Measurements from ENCODE around the gene ABCA10.

Gene ABCA10

GRCh38 chr17:69239611-69240600 is 11.3 kb upstream of the ABCA10 start:
- Mint-ChIP-seq H3K9me3 (no peaks in the 10 kb centered on the region), H3K4me1 (no peaks in the 10 kb centered on the region), H3K36me3 (ENCODE audit: low read depth) (peaks cover 14% of the 10 kb centered on the region), H3K27ac (no peak overlapping the region), H3K4me3 (no peak overlapping the region), H3K27me3 (no peaks in the 10 kb centered on the region)
- no peak for DNase-seq
- ATAC-seq: no peak

DNA sequence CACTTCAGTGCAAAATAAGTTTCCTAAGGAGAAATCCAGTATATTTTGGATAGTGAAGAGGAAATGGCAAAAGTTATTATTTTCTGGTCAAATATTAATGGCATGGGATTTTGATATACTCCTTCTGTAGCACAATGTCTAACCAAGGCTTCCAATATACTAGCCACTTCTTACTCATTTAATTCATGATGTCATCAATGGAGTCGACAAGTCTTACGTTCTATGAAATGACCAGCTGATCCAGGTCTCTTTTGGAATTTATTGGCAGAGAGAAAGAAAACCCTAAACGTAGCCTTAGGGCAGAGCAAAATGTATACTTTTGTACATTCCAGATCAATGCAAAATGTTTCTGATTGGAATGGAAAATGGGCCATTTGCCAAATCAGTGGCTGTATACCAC is 8.3 kb upstream of the ABCA10 start:
- Mint-ChIP-seq H3K9me3 (peaks cover 16% of the 10 kb centered on the region), H3K36me3 (ENCODE audit: low read depth) (peaks cover 13% of the 10 kb centered on the region)

DNA sequence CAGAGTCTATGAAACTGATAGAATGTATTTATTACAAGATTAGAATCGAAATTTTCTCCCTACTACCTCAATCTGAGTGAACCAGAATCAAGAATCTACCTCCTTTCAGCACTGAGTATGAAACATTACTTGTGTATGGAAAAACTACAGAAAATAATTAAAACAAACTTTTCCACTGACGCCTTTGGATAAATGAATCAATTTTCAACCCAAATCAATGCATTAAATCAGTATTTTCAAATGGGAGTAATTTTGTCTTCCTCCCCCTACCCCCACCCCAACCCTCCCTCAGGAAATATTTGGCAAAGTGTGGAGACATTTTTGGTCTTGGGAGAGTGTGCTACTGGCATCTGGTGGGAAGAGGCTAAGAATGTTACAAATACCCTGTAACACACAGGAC is 7.8 kb upstream of the ABCA10 start:
- peaks cover 20% of the 10 kb centered on the region for H3K9me3 Mint-ChIP-seq
- no peak for ATAC-seq
- H3K4me3 Mint-ChIP-seq: no peak overlapping the region
- H3K27ac Mint-ChIP-seq: no peak overlapping the region
- no peaks in the 10 kb centered on the region for H3K4me1 Mint-ChIP-seq
- no peak for DNase-seq
- peaks cover 13% of the 10 kb centered on the region for H3K36me3 Mint-ChIP-seq (ENCODE audit: low read depth)
- peaks cover 2% of the 10 kb centered on the region for H3K27me3 Mint-ChIP-seq

More for the DNA sequence above, 8.3 kb upstream of the ABCA10 start:
- DNase-seq (no peak), ATAC-seq (no peak)
- Mint-ChIP-seq H3K27me3 (peaks cover 2% of the 10 kb centered on the region), H3K27ac (no peak overlapping the region), H3K4me1 (no peaks in the 10 kb centered on the region), H3K4me3 (no peak overlapping the region)

- H3K36me3 Mint-ChIP-seq (ENCODE audit: low read depth): peaks cover 7% of the 10 kb centered on the region
- no peak overlapping the region for H3K4me3 Mint-ChIP-seq
- peaks cover 2% of the 10 kb centered on the region for H3K27me3 Mint-ChIP-seq
- H3K27ac Mint-ChIP-seq: no peak overlapping the region
- no peaks in the 10 kb centered on the region for H3K4me1 Mint-ChIP-seq
- DNase-seq (peak; percentile 75), ATAC-seq (peak; percentile 84)
- H3K9me3 Mint-ChIP-seq: peaks cover 29% of the 10 kb centered on the region
These were observed 6.9 kb upstream of the ABCA10 start for GRCh38 chr17:69235338-69236058.

- H3K4me3 Mint-ChIP-seq: no peak overlapping the region
- H3K9me3 Mint-ChIP-seq: peaks cover 30% of the 10 kb centered on the region
- peaks cover 4% of the 10 kb centered on the region for H3K36me3 Mint-ChIP-seq (ENCODE audit: low read depth)
- ATAC-seq (no peak), DNase-seq (no peak)
- H3K27me3 Mint-ChIP-seq: peaks cover 2% of the 10 kb centered on the region
- peaks cover 3% of the 10 kb centered on the region for H3K4me1 Mint-ChIP-seq
- no peak overlapping the region for H3K27ac Mint-ChIP-seq
These were observed 4.0 kb upstream of the ABCA10 start for GRCh38 chr17:69232650-69233049.

DNA sequence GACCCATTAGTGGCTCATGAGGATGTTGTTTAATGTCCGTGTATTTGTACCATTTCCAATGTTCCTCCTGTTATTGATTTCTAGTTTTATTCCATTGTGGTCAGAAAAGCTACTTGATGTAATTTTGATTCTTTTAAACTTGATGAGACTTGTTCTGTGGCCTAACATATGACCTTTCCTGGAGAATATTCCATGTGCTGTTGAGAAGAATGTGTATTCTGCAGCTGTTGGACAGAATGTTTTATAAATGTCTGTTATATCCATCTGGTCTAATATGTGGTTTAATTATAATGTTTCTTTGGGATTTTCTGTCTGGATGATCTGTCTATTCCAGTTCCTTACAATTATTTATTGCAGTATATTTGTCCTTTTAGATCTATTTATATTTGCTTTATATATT is 2.9 kb upstream of the ABCA10 start:
- H3K27ac Mint-ChIP-seq: no peak overlapping the region
- peaks cover 2% of the 10 kb centered on the region for H3K27me3 Mint-ChIP-seq
- no peak overlapping the region for H3K4me3 Mint-ChIP-seq
- DNase-seq (no peak), ATAC-seq (no peak)
- H3K4me1 Mint-ChIP-seq: peaks cover 6% of the 10 kb centered on the region
- peaks cover 30% of the 10 kb centered on the region for H3K9me3 Mint-ChIP-seq
- H3K36me3 Mint-ChIP-seq (ENCODE audit: low read depth): peaks cover 4% of the 10 kb centered on the region

DNA sequence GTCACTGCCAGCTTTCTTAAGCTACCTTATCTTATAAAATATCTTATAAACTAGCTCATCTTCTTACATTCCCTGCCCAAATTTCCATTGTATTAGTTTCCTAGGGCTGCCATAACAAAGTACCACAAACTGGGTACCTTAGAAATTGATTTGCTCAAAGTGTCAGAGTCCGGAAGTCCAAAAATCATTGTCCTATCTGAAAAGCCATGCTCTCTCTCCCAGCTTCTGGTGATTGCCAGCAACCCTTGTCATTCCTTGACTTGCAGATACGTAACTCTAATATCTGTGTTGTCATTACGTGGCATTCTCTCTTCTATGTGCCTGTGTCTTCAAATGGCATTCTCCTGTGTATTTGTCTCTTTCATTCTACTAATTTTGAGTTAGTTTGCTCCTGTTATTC is 2.3 kb upstream of the ABCA10 start:
- Mint-ChIP-seq H3K4me3 (no peak overlapping the region), H3K9me3 (peaks cover 30% of the 10 kb centered on the region), H3K27ac (no peak overlapping the region), H3K4me1 (peaks cover 6% of the 10 kb centered on the region), H3K36me3 (ENCODE audit: low read depth) (peaks cover 4% of the 10 kb centered on the region), H3K27me3 (peaks cover 2% of the 10 kb centered on the region)
- no peak for ATAC-seq
- no peak for DNase-seq

GRCh38 chr17:69228018-69228417 is 606 bp downstream of the ABCA10 start:
- H3K4me3 Mint-ChIP-seq: no peak overlapping the region
- peaks cover 23% of the 10 kb centered on the region for H3K9me3 Mint-ChIP-seq
- H3K27ac Mint-ChIP-seq: no peak overlapping the region
- peaks cover under 1% of the 10 kb centered on the region for H3K27me3 Mint-ChIP-seq
- peaks cover 14% of the 10 kb centered on the region for H3K4me1 Mint-ChIP-seq
- no peak for DNase-seq
- H3K36me3 Mint-ChIP-seq (ENCODE audit: low read depth): no peaks in the 10 kb centered on the region
- ATAC-seq: no peak

DNA sequence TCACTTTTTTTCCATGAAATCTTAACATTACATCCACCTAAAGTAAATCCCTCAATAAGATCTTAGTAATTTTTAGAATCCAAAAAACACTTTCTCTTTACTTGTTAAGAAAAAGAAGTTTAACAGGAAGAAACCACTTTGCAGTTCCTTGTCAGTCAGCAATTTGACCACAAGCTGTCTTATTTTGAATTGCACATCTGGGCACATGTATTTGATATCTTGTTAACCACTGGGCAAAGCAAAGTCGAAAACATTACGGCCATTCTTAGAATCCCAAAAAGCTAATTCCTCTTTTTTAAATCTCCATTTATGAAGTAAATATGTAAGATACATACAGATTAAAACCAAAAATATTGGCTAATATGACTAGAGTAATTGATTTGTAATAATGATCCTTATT is 1.1 kb downstream of the ABCA10 start:
- Mint-ChIP-seq H3K36me3 (ENCODE audit: low read depth) (no peaks in the 10 kb centered on the region), H3K4me1 (peaks cover 14% of the 10 kb centered on the region), H3K27me3 (no peaks in the 10 kb centered on the region), H3K9me3 (peaks cover 18% of the 10 kb centered on the region), H3K27ac (no peak overlapping the region), H3K4me3 (no peak overlapping the region)
- no peak for DNase-seq
- ATAC-seq: no peak

GRCh38 chr17:69223809-69224208 is 4.8 kb downstream of the ABCA10 start:
- Mint-ChIP-seq H3K4me1 (peaks cover 14% of the 10 kb centered on the region), H3K27ac (no peak overlapping the region), H3K9me3 (no peaks in the 10 kb centered on the region), H3K27me3 (no peaks in the 10 kb centered on the region), H3K36me3 (ENCODE audit: low read depth) (peaks cover 4% of the 10 kb centered on the region), H3K4me3 (no peak overlapping the region)
- ATAC-seq: no peak
- no peak for DNase-seq

GRCh38 chr17:69222707-69223258 is 5.8 kb downstream of the ABCA10 start:
- ATAC-seq: no peak
- H3K36me3 Mint-ChIP-seq (ENCODE audit: low read depth): peaks cover 4% of the 10 kb centered on the region
- H3K27me3 Mint-ChIP-seq: no peaks in the 10 kb centered on the region
- H3K27ac Mint-ChIP-seq: no peak overlapping the region
- H3K9me3 Mint-ChIP-seq: no peaks in the 10 kb centered on the region
- H3K4me3 Mint-ChIP-seq: no peak overlapping the region
- DNase-seq: no peak
- H3K4me1 Mint-ChIP-seq: peaks cover 11% of the 10 kb centered on the region

DNA sequence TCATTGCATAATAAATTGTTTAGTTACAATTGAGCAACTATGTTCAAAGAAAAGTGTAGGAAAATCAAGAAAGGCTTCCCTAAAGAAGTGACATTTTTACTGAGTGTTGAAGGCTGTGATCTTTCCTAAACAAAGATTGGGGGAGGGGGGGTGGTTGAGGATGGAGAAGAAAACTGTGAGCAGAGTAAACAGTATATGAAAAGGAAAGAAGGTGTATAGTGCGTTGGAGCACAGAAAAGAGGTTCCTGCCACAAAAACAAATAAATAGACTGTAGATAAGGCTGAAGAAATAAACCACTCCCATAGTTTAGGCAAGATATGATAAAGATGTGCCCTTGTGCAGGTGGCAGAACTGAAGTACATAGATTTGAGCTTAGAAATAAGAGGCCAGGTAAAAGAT is 8.5 kb downstream of the ABCA10 start:
- ATAC-seq: no peak
- Mint-ChIP-seq H3K9me3 (no peaks in the 10 kb centered on the region), H3K36me3 (ENCODE audit: low read depth) (peaks cover 4% of the 10 kb centered on the region), H3K27ac (no peak overlapping the region), H3K4me3 (no peak overlapping the region), H3K4me1 (peaks cover 8% of the 10 kb centered on the region), H3K27me3 (no peaks in the 10 kb centered on the region)
- DNase-seq: no peak

- Mint-ChIP-seq H3K4me1 (peaks cover 6% of the 10 kb centered on the region), H3K36me3 (ENCODE audit: low read depth) (peaks cover 4% of the 10 kb centered on the region), H3K27me3 (no peaks in the 10 kb centered on the region), H3K4me3 (no peak overlapping the region), H3K9me3 (no peaks in the 10 kb centered on the region), H3K27ac (no peak overlapping the region)
- no peak for DNase-seq
- ATAC-seq: no peak
These were observed 9.6 kb downstream of the ABCA10 start for GRCh38 chr17:69218986-69219385.

DNA sequence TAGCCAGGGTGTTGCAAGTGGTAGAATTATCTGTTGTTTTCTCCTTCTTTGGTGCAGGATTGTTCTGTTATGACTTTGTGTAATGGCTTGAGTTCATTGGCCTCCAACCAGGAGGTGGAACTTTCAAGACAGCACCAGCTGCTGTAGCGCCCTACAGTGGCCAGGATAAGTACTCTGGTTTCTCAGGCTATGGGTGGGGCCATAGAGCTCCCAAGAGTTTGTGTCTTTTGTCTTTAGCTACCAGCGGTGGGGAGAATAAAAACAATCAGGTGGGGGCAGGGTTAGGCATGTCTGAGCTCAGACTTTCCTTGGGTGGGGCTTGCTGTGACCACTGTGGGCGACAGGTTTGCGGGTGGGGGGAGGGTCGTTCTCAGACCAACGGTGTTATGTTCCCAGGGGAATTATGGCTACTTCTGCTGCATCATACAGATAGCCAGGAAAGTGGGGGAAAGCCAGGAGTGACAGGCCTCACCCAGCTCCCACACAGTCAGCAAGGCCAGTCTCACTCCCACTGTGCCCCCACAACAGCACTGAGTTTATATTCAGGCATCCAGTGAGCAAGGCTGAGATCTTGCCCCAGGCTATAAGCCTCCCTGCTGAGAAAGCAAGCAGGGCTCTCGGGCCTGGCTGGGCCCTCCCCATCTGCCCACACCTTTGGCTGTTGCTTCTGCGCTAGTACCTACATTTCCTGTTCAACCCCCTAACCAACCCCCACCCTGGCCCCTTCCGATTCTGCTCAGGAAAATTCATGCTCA is 15.4 kb downstream of the ABCA10 start:
- Mint-ChIP-seq H3K27ac (no peak overlapping the region), H3K27me3 (no peaks in the 10 kb centered on the region), H3K36me3 (ENCODE audit: low read depth) (peaks cover 4% of the 10 kb centered on the region), H3K4me3 (no peak overlapping the region), H3K9me3 (no peaks in the 10 kb centered on the region), H3K4me1 (peaks cover 1% of the 10 kb centered on the region)
- DNase-seq: no peak
- no peak for ATAC-seq

Measured in activated naive CD8-positive, alpha-beta T cell treated with anti-CD3 and anti-CD28 coated beads, Interleukin-2, amount 50 U/mL, for 24 hours (primary cell).